Measurements from ENCODE around the gene NEGR1. TPM values are rescaled to one million over a fixed set of nuclear protein-coding genes. Genes with fewer than 3 reads are reported as not detected.

NEGR1 gene
- total RNA-seq, 1 donor from 2014 or later = 7.6 TPM

DNA sequence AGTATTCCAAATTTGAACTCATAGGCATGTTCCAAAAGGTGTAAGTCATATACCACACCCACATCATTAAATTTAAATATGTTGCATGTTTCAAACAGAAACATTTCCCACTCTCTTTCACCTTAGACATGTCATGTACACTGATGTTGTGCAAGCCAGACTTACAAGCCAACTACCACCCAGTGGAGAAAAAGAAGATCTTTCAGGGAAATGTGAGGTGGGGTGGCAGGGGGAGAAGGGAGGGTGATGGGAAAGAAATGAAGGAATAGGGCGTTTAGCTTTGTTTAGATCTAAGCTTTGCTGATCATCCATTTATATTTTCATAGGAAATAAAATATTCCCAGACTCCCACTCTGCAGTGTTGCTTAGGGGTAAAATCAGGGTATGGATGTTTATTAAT lies 1.6 kb downstream of the NEGR1 start:
- no peaks in the 10 kb centered on the region for H3K36me3 Mint-ChIP-seq (ENCODE audit: unreplicated experiment)
- no peak for DNase-seq (ENCODE audit: extremely low spot score, unreplicated experiment)
- TF ChIP-seq, protein P1, sequence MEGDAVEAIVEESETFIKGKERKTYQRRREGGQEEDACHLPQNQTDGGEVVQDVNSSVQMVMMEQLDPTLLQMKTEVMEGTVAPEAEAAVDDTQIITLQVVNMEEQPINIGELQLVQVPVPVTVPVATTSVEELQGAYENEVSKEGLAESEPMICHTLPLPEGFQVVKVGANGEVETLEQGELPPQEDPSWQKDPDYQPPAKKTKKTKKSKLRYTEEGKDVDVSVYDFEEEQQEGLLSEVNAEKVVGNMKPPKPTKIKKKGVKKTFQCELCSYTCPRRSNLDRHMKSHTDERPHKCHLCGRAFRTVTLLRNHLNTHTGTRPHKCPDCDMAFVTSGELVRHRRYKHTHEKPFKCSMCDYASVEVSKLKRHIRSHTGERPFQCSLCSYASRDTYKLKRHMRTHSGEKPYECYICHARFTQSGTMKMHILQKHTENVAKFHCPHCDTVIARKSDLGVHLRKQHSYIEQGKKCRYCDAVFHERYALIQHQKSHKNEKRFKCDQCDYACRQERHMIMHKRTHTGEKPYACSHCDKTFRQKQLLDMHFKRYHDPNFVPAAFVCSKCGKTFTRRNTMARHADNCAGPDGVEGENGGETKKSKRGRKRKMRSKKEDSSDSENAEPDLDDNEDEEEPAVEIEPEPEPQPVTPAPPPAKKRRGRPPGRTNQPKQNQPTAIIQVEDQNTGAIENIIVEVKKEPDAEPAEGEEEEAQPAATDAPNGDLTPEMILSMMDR (IDR thresholded peaks at IDR 0.05) = no peak
- H3K27me3 Mint-ChIP-seq (ENCODE audit: unreplicated experiment) = no peaks in the 10 kb centered on the region
- no peak overlapping the region for H3K4me3 Mint-ChIP-seq (ENCODE audit: unreplicated experiment)
- H3K4me1 Mint-ChIP-seq (ENCODE audit: unreplicated experiment) = peaks cover 17% of the 10 kb centered on the region
- H3K9me3 Mint-ChIP-seq (ENCODE audit: unreplicated experiment) = no peaks in the 10 kb centered on the region
- H3K27ac Mint-ChIP-seq (ENCODE audit: unreplicated experiment) = peak overlapping the region; percentile 36

DNA sequence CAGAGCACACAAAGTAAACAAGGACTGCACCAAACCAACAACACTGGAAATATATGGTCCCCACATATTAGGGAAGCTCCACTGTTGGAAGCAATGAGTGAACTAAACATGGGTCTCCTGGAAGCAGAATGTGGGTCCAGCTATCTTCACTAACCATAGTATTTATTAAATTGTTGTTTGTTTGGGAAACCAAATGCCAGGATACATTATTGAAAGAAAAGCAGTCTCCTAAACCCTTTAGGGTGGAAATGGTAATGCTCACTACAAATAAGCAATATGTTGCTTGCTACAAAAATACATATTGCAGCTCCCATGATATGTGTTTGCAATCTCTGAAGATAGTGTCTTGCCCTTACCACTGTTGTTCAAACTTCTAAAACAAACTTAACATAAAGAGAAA lies 2.2 kb downstream of the NEGR1 start:
- Mint-ChIP-seq H3K27ac (ENCODE audit: unreplicated experiment) (no peak overlapping the region), H3K4me1 (ENCODE audit: unreplicated experiment) (peaks cover 17% of the 10 kb centered on the region), H3K27me3 (ENCODE audit: unreplicated experiment) (no peaks in the 10 kb centered on the region), H3K9me3 (ENCODE audit: unreplicated experiment) (no peaks in the 10 kb centered on the region), H3K36me3 (ENCODE audit: unreplicated experiment) (no peaks in the 10 kb centered on the region), H3K4me3 (ENCODE audit: unreplicated experiment) (no peak overlapping the region)
- no peak for DNase-seq (ENCODE audit: extremely low spot score, unreplicated experiment)
- TF ChIP-seq, protein P1 (IDR thresholded peaks at IDR 0.05) = no peak

DNA sequence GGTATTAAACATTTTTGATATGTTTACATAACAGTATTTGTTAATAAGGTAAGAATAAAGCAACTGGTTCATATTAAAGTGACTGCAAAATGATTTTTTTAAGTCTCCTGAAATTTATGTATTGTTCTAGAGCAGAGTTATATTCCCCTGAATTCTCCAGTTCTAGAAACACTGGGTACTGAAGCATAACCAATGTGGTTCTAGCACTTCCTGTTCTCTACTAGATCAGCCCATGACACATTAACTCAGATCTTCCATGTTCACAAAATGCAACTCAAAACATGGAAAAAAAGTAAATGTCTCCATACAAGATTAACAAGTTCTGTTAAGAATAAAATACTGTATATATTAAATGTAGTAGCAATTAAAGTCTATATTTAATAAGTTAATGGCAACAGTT lies 3.9 kb downstream of the NEGR1 start:
- H3K9me3 Mint-ChIP-seq (ENCODE audit: unreplicated experiment) = no peaks in the 10 kb centered on the region
- TF ChIP-seq, protein P1 (IDR thresholded peaks at IDR 0.05) = no peak
- DNase-seq (ENCODE audit: extremely low spot score, unreplicated experiment) = no peak
- no peaks in the 10 kb centered on the region for H3K36me3 Mint-ChIP-seq (ENCODE audit: unreplicated experiment)
- H3K27me3 Mint-ChIP-seq (ENCODE audit: unreplicated experiment) = no peaks in the 10 kb centered on the region
- peaks cover 17% of the 10 kb centered on the region for H3K4me1 Mint-ChIP-seq (ENCODE audit: unreplicated experiment)
- no peak overlapping the region for H3K4me3 Mint-ChIP-seq (ENCODE audit: unreplicated experiment)
- no peak overlapping the region for H3K27ac Mint-ChIP-seq (ENCODE audit: unreplicated experiment)

DNA sequence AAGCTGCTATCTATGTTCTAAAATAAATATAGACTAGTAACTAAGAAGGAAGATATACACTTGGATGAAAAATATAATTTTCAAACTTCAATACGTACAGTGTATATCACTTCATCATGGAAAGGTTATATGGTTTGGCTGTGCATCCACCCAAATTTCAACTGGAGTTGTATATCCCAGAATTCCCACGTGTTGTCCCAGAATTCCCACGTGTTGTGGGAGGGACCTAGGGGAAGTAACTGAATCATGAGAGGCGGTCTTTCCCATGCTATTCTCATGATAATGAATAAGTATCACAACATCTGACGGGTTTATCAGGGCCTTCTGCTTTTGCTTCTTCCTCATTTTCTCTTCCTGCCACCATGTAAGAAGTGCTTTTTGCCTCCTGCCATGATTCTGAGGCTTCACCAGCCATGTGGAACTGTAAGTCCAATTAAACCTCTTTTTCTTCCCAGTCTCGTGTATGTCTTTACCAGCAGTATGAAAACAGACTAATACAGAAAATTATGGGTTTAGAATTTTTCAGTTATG lies 10.7 kb downstream of the NEGR1 start:
- H3K36me3 Mint-ChIP-seq (ENCODE audit: unreplicated experiment) = no peaks in the 10 kb centered on the region
- H3K27ac Mint-ChIP-seq (ENCODE audit: unreplicated experiment) = no peak overlapping the region
- DNase-seq (ENCODE audit: extremely low spot score, unreplicated experiment) = no peak
- H3K4me1 Mint-ChIP-seq (ENCODE audit: unreplicated experiment) = no peaks in the 10 kb centered on the region
- no peaks in the 10 kb centered on the region for H3K27me3 Mint-ChIP-seq (ENCODE audit: unreplicated experiment)
- TF ChIP-seq, protein P1 (IDR thresholded peaks at IDR 0.05) = no peak
- H3K4me3 Mint-ChIP-seq (ENCODE audit: unreplicated experiment) = no peak overlapping the region
- no peaks in the 10 kb centered on the region for H3K9me3 Mint-ChIP-seq (ENCODE audit: unreplicated experiment)

DNA sequence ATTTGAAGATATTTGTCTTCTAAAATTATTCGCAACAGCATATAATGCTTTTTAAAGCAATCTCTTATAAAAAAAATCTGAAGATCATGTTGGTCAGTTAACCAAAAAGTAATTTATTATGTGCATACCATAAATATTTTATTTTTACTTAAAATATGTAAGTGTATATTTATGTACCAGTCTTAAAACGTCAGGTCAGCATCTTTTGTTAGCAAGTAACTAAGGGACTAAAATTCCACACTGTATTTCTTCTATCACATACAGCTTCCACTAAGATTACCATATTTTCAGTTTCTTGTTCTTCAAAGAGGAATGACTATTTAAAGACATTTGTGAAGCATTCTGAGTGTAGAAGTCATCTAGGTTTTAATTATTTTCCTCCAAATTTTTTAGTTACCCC lies 19.6 kb downstream of the NEGR1 start:
- H3K36me3 Mint-ChIP-seq (ENCODE audit: unreplicated experiment) = no peaks in the 10 kb centered on the region
- no peak overlapping the region for H3K27ac Mint-ChIP-seq (ENCODE audit: unreplicated experiment)
- no peaks in the 10 kb centered on the region for H3K4me1 Mint-ChIP-seq (ENCODE audit: unreplicated experiment)
- TF ChIP-seq, protein P1 (IDR thresholded peaks at IDR 0.05) = no peak
- H3K4me3 Mint-ChIP-seq (ENCODE audit: unreplicated experiment) = no peak overlapping the region
- no peaks in the 10 kb centered on the region for H3K9me3 Mint-ChIP-seq (ENCODE audit: unreplicated experiment)
- H3K27me3 Mint-ChIP-seq (ENCODE audit: unreplicated experiment) = no peaks in the 10 kb centered on the region
- DNase-seq (ENCODE audit: extremely low spot score, unreplicated experiment) = no peak
